B cell (primary cell): ENCODE data around the gene MACROH2A1.

Source experiments
- EZH2 ChIP-seq: IDR thresholded peaks from 2 replicates; pipeline ENCODE4 v1.6.1; 2012; ENCODE audit warnings: borderline replicate concordance, low read depth, mild to moderate bottlenecking, moderate library complexity, low read length; ENCODE audit not compliant: insufficient read depth, poor library complexity, severe bottlenecking
- TF ChIP-seq, protein P1 (sequence below): fragments of 200-600 bp; IDR thresholded peaks from one replicate; pipeline ENCODE4 v1.8.0; 2022; ENCODE audit warnings: antibody characterized with exemption, mild to moderate bottlenecking

DNA sequence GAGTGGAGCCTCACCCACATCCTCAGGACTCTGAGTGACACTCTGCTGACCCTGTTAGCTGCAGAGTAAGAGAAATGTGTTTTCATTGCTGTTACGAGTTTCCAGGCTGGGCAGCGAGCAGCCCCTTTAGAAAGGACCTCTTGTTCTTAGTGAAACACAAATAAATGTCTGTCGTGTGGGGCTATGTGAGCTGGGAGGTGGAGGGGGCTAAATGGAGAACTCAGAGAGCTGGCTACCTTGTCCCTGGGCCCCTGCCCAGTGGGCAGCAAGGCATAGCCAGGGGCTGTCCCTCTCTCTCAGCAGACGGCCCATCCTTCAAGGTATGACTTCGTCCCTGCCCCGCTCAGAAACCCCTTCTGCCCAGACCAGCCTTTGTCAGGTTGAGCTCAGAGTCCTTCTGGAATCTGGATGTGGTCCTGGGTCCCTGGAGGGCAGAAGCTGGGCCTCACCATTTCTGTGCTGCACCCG lies 38.0 kb upstream of the MACROH2A1 start:
- TF ChIP-seq, protein P1, sequence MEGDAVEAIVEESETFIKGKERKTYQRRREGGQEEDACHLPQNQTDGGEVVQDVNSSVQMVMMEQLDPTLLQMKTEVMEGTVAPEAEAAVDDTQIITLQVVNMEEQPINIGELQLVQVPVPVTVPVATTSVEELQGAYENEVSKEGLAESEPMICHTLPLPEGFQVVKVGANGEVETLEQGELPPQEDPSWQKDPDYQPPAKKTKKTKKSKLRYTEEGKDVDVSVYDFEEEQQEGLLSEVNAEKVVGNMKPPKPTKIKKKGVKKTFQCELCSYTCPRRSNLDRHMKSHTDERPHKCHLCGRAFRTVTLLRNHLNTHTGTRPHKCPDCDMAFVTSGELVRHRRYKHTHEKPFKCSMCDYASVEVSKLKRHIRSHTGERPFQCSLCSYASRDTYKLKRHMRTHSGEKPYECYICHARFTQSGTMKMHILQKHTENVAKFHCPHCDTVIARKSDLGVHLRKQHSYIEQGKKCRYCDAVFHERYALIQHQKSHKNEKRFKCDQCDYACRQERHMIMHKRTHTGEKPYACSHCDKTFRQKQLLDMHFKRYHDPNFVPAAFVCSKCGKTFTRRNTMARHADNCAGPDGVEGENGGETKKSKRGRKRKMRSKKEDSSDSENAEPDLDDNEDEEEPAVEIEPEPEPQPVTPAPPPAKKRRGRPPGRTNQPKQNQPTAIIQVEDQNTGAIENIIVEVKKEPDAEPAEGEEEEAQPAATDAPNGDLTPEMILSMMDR: no peak
- TF ChIP-seq EZH2: no peak
